Neuronal stem cell (in vitro differentiated cells): ENCODE results near the gene TRIM39.

Experiments
- DNase-seq: peaks from one replicate; pipeline ENCODE4 v3.0.0-alpha.2; 2013; ENCODE audit warnings: low spot score
- H2AFZ ChIP-seq: one replicate; pipeline ENCODE4 v1.6.1; 2013; ENCODE audit warnings: mild to moderate bottlenecking, low read length, inconsistent platforms
- H2AK5ac ChIP-seq: 2 replicates; pipeline ENCODE4 v1.6.1; 2013; ENCODE audit warnings: low read depth, mild to moderate bottlenecking, inconsistent platforms, low read length, moderate library complexity, mixed read lengths
- H2BK120ac ChIP-seq: 2 replicates; pipeline ENCODE4 v1.6.1; 2013; ENCODE audit warnings: low read depth, mild to moderate bottlenecking, inconsistent platforms, low read length, moderate library complexity, mixed read lengths
- H2BK12ac ChIP-seq: one replicate; pipeline ENCODE4 v1.6.1; 2013; ENCODE audit warnings: low read length, inconsistent platforms
- H2BK15ac ChIP-seq: 2 replicates; pipeline ENCODE4 v1.6.1; 2013; ENCODE audit warnings: mild to moderate bottlenecking, low read length, inconsistent platforms, mixed read lengths
- H2BK5ac ChIP-seq: one replicate; pipeline ENCODE4 v1.6.1; 2013; ENCODE audit warnings: inconsistent platforms, mild to moderate bottlenecking, low read length, moderate library complexity
- H3K14ac ChIP-seq: one replicate; pipeline ENCODE4 v1.6.1; 2013; ENCODE audit warnings: low read length, inconsistent platforms
- H3K18ac ChIP-seq: 2 replicates; pipeline ENCODE4 v1.6.1; 2013; ENCODE audit warnings: low read length, inconsistent platforms
- H3K23ac ChIP-seq: 2 replicates; pipeline ENCODE4 v1.6.1; 2013; ENCODE audit warnings: low read depth, mild to moderate bottlenecking, mixed read lengths, low read length, inconsistent platforms; ENCODE audit not compliant: poor library complexity
- H3K27ac ChIP-seq: replicated peaks from 3 replicates; pipeline ENCODE4 v1.5.1; 2013; ENCODE audit warnings: low read length, inconsistent platforms
- H3K27me3 ChIP-seq, 3 experiments: 2 replicates each; pipeline ENCODE4 v1.6.1; 2013; ENCODE audit warnings: low read length in 3 of 3, mild to moderate bottlenecking in 2 of 3, inconsistent platforms in 1 of 3, low read depth in 1 of 3, mixed read lengths in 1 of 3, moderate library complexity in 1 of 3; ENCODE audit not compliant: control insufficient read depth in 3 of 3, insufficient read depth in 3 of 3
- H3K36me3 ChIP-seq, 2 donors: replicated peaks in 1 of 2; 2 replicates each; pipeline ENCODE4 v1.6.1; 2013; ENCODE audit warnings: low read length in 2 of 2; ENCODE audit not compliant: control insufficient read depth in 2 of 2, insufficient read depth in 2 of 2
- H3K4ac ChIP-seq: 2 replicates; pipeline ENCODE4 v1.6.1; 2013; ENCODE audit warnings: inconsistent platforms, mild to moderate bottlenecking, low read length, moderate library complexity
- H3K4me1 ChIP-seq, 2 donors: 1 replicate in 1 of 2; 2 replicates in 1 of 2; pipeline ENCODE4 v1.6.1; 2013; ENCODE audit warnings: low read length in 2 of 2, low read depth in 1 of 2; ENCODE audit not compliant: control insufficient read depth in 2 of 2, insufficient read depth in 1 of 2
- H3K4me2 ChIP-seq: one replicate; pipeline ENCODE4 v1.6.1; 2013; ENCODE audit warnings: mild to moderate bottlenecking, low read length, inconsistent platforms; ENCODE audit not compliant: insufficient read depth, poor library complexity, severe bottlenecking
- H3K4me3 ChIP-seq, 2 donors: 2 replicates each; pipeline ENCODE4 v1.5.1; 2013; ENCODE audit warnings: low read length in 2 of 2, mild to moderate bottlenecking in 2 of 2, inconsistent platforms in 1 of 2, moderate library complexity in 1 of 2
- H3K79me1 ChIP-seq: one replicate; pipeline ENCODE4 v1.6.1; 2013; ENCODE audit warnings: low read depth, mild to moderate bottlenecking, inconsistent platforms, low read length, moderate library complexity
- H3K9ac ChIP-seq: one replicate; pipeline ENCODE4 v1.6.1; 2013; ENCODE audit warnings: mild to moderate bottlenecking, low read depth, low read length, inconsistent platforms; ENCODE audit not compliant: poor library complexity
- H3K9me3 ChIP-seq, 2 donors: replicated peaks in 1 of 2; 2 replicates each; pipeline versions ENCODE3 to v1.6.1; 2013; ENCODE audit warnings: low read length in 2 of 2, mild to moderate bottlenecking in 2 of 2, inconsistent platforms in 1 of 2, low read depth in 1 of 2, mixed read lengths in 1 of 2, moderate library complexity in 1 of 2; ENCODE audit not compliant: control insufficient read depth in 2 of 2, insufficient read depth in 1 of 2
- H4K8ac ChIP-seq: one replicate; pipeline ENCODE4 v1.6.1; 2013; ENCODE audit warnings: low read depth, mild to moderate bottlenecking, inconsistent platforms, low read length, moderate library complexity
- H4K91ac ChIP-seq: one replicate; pipeline ENCODE4 v1.6.1; 2013; ENCODE audit warnings: low read length, low read depth, mild to moderate bottlenecking, inconsistent platforms; ENCODE audit not compliant: poor library complexity
- WGBS, 2 donors: extraction: QIAGEN DNeasy Blood & Tissue Kit; methylation state at CpG; one replicate each; pipeline ENCODE4 v1.1.7; 2013; ENCODE audit warnings: missing lambda C conversion rate in 2 of 2, mixed read lengths in 1 of 2; ENCODE audit not compliant: insufficient read length in 2 of 2, insufficient replicate concordance in 1 of 2; ENCODE audit errors: extremely low coverage in 2 of 2; 5-methylcytosine and 5-hydroxymethylcytosine counted together

Gene TRIM39

DNA sequence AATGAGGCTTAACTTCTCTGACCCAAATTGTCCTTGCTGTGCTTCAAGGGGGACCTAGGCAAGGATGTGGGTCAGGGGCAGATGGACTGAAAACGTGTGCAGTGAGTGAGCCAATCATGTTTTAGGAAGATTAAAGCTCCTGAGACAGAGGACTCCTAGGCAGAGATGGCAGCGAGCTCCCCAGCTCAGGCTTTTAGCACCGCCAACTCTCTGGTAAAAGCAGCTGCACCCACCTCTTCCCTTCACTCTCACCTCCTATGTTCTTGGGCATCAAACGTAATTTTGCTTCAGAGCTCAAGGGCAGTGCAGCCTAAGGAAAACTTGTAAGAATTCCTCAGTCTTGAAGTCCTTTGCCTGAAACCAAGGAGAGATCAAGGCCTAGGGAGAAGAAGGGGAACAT, 28.6 kb downstream of the TRIM39 start:
- no peak overlapping the region for H3K23ac ChIP-seq
- no peak overlapping the region for H2AFZ ChIP-seq

DNA sequence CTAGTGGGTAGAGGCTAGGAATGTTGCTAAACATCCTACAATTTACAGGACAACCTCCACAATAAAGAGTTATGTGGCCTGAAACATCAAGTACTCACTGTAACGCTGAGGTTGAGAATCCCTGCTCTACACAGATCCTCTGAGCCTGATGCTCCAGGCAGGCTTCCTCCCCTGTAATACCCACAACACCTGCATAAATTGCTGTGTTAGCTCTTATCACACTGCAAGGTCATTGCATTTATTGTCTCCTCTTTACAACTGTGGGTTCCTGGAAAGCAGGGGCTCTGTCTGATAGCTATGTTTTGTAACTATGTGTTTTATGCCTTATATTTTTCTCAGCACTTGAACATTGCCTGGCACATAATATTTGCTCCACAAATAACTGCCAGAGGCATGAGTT, 29.8 kb downstream of the TRIM39 start:
- Histone ChIP-seq H3K9ac (no peak overlapping the region), H3K79me1 (no peaks in the 10 kb centered on the region), H3K18ac (no peak overlapping the region), H3K23ac (no peak overlapping the region), H2BK120ac (no peak overlapping the region), H3K14ac (no peak overlapping the region), H2BK12ac (no peak overlapping the region), H2AFZ (no peak overlapping the region), H2BK15ac (no peak overlapping the region), H2BK5ac (no peak overlapping the region), H3K4me3 (no peak overlapping the region), H4K8ac (no peak overlapping the region), H3K4ac (no peak overlapping the region), H3K27ac (no peak overlapping the region), H2AK5ac (no peak overlapping the region), H3K27me3 (peaks cover 0 to 60% (median 9%) of the 10 kb centered on the region in 3 experiments), H3K9me3 (no peaks in the 10 kb centered on the region), H3K4me1 (no peaks in the 10 kb centered on the region), H3K36me3 (no peaks in the 10 kb centered on the region), H3K4me2 (no peak overlapping the region), H4K91ac (no peak overlapping the region)
- WGBS, 2 donors: no CpG with 5 or more reads among the region's 1 CpG
- no peak for DNase-seq

More for the DNA sequence above, 28.6 kb downstream of the TRIM39 start:
- Histone ChIP-seq H2AK5ac (no peak overlapping the region), H3K9me3 (no peaks in the 10 kb centered on the region), H3K4me2 (no peak overlapping the region), H4K91ac (no peak overlapping the region), H3K14ac (no peak overlapping the region), H3K4me1 (no peaks in the 10 kb centered on the region), H2BK5ac (no peak overlapping the region), H4K8ac (no peak overlapping the region), H3K27ac (no peak overlapping the region), H3K36me3 (no peaks in the 10 kb centered on the region), H2BK15ac (no peak overlapping the region), H2BK120ac (no peak overlapping the region), H3K18ac (no peak overlapping the region), H3K4me3 (no peak overlapping the region), H2BK12ac (no peak overlapping the region), H3K79me1 (no peaks in the 10 kb centered on the region), H3K4ac (no peak overlapping the region), H3K27me3 (peaks cover 0 to 48% (median 9%) of the 10 kb centered on the region in 3 experiments), H3K9ac (no peak overlapping the region)
- WGBS, 2 donors: no CpG with 5 or more reads among the region's 4 CpGs
- no peak for DNase-seq

DNA sequence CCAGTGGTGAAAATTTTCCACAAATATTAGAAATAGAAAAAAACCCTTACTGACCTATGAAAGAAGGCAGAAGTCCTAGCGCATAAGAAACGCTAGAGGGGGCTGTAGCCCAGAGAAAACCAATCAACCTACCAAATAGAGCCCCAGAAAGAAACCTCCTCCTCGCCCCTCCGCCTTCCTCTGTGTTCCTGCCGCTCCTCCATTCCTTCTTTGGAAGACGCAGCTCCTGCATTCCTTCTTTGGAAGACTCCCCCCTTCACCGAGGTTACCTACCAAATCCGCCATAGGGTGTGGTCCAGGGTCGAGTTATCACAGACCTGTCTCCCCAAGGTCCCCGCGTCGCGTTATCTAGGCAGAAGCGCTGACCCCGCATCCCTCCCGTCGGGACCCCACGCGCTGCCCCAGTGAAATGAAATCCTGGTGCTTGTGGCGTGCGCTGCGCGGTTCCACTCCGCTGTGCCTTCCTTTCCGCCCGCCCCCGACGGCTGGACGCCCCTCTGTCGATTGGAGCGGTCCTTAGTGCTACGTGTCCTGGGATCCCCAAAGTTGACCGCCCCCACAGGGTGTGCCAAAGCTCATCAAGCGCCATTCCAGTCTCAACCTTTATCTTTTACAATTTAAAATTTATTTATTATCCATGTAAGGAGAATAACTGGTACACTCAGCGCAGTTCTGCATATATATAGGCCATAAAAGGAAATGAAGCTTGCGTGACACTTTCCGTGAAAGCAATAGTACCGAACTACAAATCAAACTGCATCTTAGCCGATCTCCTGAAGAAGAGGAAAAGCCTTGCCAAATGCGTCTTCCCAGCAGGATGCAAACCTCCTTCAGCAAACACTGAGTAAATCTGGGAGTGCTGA, 31.2 kb downstream of the TRIM39 start:
- H3K27me3 ChIP-seq: peaks cover 0 to 71% (median 9%) of the 10 kb centered on the region in 3 experiments
- H3K9me3 ChIP-seq: peaks cover 0 to 3% of the 10 kb centered on the region in 2 donors
- H4K8ac ChIP-seq: no peak overlapping the region
- H2BK15ac ChIP-seq: peak overlapping the region; percentile 51
- peak overlapping the region; percentile 77 for H3K4me2 ChIP-seq
- H3K27ac ChIP-seq: no peak overlapping the region
- DNase-seq: peak; percentile 80
- peak overlapping the region; percentile 73 for H2AFZ ChIP-seq
- H3K79me1 ChIP-seq: no peaks in the 10 kb centered on the region
- no peaks in the 10 kb centered on the region for H3K36me3 ChIP-seq
- H3K23ac ChIP-seq: no peak overlapping the region
- H3K18ac ChIP-seq: peak overlapping the region; percentile 85
- H4K91ac ChIP-seq: no peak overlapping the region
- H3K14ac ChIP-seq: no peak overlapping the region
- WGBS, 2 donors: no CpG with 5 or more reads among the region's 40 CpGs
- H3K9ac ChIP-seq: peak overlapping the region; percentile 38
- no peak overlapping the region for H2BK5ac ChIP-seq
- no peaks in the 10 kb centered on the region for H3K4me1 ChIP-seq
- no peak overlapping the region for H2AK5ac ChIP-seq
- H3K4ac ChIP-seq: no peak overlapping the region
- peak overlapping the region; percentile 22 to 78 for H3K4me3 ChIP-seq
- H2BK120ac ChIP-seq: no peak overlapping the region
- H2BK12ac ChIP-seq: no peak overlapping the region

DNA sequence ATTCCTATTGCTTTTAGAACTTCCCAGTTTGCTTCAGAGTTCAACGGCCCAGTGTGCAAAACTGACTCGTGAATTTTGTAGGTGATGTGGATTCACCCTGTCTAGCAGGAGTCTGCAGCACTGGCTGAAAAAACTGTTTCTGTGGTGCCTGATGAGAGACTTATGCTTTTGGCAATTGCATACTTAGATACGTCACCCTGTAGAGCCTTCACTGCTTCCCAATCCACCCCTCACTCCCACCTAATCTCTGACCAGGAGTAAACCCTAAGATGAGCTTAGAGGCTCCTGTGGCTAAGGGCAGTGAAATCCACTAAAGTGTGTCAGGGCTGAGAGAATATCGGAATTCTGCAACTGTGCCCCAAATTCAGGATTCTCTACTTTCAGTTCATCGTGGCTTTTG, 32.5 kb downstream of the TRIM39 start:
- H3K9me3 ChIP-seq: peaks cover 0 to 3% of the 10 kb centered on the region in 2 donors

More for the DNA sequence above, 32.5 kb downstream of the TRIM39 start:
- no peak overlapping the region for H2BK15ac ChIP-seq
- no peak overlapping the region for H3K27ac ChIP-seq
- H4K8ac ChIP-seq: no peak overlapping the region
- H2AFZ ChIP-seq: no peak overlapping the region
- no peak overlapping the region for H3K23ac ChIP-seq
- H3K27me3 ChIP-seq: peaks cover 0 to 75% (median 9%) of the 10 kb centered on the region in 3 experiments
- no peak overlapping the region for H2BK5ac ChIP-seq
- H2AK5ac ChIP-seq: no peak overlapping the region
- H2BK120ac ChIP-seq: no peak overlapping the region
- WGBS, 2 donors: no CpG with 5 or more reads among the region's 5 CpGs
- H3K79me1 ChIP-seq: no peaks in the 10 kb centered on the region
- no peak overlapping the region for H3K18ac ChIP-seq
- no peaks in the 10 kb centered on the region for H3K36me3 ChIP-seq
- H3K9ac ChIP-seq: no peak overlapping the region
- H3K4ac ChIP-seq: no peak overlapping the region
- no peak for DNase-seq
- peaks cover 0 to 7% of the 10 kb centered on the region in 2 donors for H3K4me1 ChIP-seq
- no peak overlapping the region for H3K4me2 ChIP-seq
- no peak overlapping the region for H3K14ac ChIP-seq
- no peak overlapping the region for H2BK12ac ChIP-seq
- H4K91ac ChIP-seq: no peak overlapping the region
- no peak overlapping the region for H3K4me3 ChIP-seq
